SU-DHL-6 (cell line): Measurements from ENCODE around the gene CERK.

Experiments
- EZH2phosphoT487 ChIP-seq: fragments of 200-600 bp; sonication (generic), shearing (Covaris generic); conservative IDR thresholded peaks from 2 replicates; pipeline ENCODE4 v1.6.1; 2018; ENCODE audit warnings: mild to moderate bottlenecking, antibody characterized with exemption, low read length, moderate library complexity, mixed read lengths
- TF ChIP-seq, protein P1 (sequence below): fragments of 200-600 bp; sonication (generic); IDR thresholded peaks from one replicate; pipeline ENCODE4 v1.5.1; 2017; ENCODE audit warnings: antibody characterized with exemption, mild to moderate bottlenecking, low read length, moderate library complexity; ENCODE audit not compliant: insufficient read depth, poor library complexity, severe bottlenecking

DNA sequence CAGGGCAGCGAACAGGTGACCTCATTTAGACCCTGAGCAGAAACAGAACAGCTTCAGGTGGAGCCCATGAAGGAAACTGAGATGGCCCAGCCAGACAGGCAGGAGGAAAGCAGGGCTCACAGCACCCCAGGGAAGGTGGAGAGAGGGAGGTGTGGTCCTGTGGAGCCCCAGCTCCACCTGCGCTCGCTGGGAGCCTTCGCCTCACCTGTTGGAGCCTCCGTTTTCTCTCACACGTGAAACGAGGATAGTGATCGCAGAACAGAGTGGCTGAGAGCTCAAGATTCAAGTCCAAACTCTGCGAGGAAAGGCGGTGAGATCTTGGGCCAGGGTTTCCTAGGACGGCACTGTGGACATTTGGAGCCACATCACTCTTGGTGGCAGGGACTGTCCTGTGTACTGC lies 8.6 kb upstream of the CERK start:
- TF ChIP-seq, protein P1, sequence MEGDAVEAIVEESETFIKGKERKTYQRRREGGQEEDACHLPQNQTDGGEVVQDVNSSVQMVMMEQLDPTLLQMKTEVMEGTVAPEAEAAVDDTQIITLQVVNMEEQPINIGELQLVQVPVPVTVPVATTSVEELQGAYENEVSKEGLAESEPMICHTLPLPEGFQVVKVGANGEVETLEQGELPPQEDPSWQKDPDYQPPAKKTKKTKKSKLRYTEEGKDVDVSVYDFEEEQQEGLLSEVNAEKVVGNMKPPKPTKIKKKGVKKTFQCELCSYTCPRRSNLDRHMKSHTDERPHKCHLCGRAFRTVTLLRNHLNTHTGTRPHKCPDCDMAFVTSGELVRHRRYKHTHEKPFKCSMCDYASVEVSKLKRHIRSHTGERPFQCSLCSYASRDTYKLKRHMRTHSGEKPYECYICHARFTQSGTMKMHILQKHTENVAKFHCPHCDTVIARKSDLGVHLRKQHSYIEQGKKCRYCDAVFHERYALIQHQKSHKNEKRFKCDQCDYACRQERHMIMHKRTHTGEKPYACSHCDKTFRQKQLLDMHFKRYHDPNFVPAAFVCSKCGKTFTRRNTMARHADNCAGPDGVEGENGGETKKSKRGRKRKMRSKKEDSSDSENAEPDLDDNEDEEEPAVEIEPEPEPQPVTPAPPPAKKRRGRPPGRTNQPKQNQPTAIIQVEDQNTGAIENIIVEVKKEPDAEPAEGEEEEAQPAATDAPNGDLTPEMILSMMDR, result no peak
- no peak for TF ChIP-seq EZH2phosphoT487
